Pulmonary artery endothelial cell (primary cell): ENCODE data around the gene HMCN1. TPM values are rescaled to one million over a fixed set of nuclear protein-coding genes. Genes with fewer than 3 reads are reported as not detected.
A peak's percentile ranks its signal among the peaks of the same experiment; 100 is the strongest.

Experiments
- DNase-seq: peaks from one replicate; pipeline ENCODE4 v3.0.0-alpha.2; 2011; ENCODE audit warnings: low read depth, low spot score
- total RNA-seq: library from RNA; depleted of rRNA; stranded (reverse); fragments of >200 nt; gene quantifications from 2 replicates; pipeline ENCODE4 v1.2.3, GENCODE V29; 2014

HMCN1 gene
- total RNA-seq, 1 donor from 2014 or later, result 10.8 TPM

- no peak for DNase-seq
Measured at GRCh38 chr1:186076006-186076405, 341.8 kb downstream of the HMCN1 start.

DNA sequence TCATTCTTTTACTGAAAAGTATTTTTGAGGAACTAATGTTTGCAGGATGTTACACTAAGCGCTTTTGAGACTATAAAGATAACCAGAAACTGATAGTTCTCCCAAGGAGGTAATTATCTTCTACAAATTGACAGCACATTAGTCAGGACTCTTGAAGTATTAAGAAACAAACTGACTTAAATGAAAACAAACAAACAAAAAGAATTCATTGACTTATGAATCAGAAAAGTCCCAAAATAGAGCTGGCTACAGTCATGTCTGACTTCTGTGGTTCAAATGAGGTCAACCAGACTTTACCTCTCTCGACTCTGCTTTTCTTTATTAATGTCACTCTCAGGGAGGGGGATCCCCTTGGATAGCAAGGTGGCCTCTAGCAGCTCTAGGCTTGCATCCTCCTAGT is 344.1 kb downstream of the HMCN1 start:
- no peak for DNase-seq

DNA sequence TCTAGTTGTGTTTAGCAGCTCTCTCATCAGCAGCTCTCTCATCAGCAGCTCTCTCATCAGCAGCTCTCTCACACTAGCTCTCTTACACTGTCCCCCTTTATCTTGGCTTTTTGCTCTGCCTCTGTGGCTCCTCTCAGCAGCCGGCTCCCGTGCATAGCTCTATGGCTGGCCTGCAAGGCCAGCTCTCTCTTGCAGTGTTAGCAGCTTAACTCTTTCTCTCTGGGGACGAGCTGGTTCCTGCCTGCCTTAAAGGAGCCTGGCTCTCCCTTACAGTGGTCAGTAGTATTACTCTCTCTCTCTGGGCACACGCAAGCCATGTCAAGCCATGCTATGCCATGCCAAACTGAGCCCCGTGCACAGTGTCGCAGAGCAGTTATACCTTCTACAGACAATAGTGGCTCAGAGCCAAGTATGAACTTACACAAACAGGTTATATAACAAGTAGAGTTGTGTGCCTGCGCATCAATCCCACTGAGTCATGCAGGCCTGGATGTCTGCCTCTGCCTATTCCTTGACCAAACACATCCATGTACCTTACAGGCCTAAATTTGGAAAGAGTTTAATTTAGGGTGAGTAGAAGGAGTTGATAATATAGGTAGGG is 345.0 kb downstream of the HMCN1 start:
- DNase-seq, result no peak

- peak; percentile 43 for DNase-seq
Measured at GRCh38 chr1:186082235-186082937, 348.2 kb downstream of the HMCN1 start.

GRCh38 chr1:186086583-186086982 is 352.4 kb downstream of the HMCN1 start:
- DNase-seq, result no peak

DNA sequence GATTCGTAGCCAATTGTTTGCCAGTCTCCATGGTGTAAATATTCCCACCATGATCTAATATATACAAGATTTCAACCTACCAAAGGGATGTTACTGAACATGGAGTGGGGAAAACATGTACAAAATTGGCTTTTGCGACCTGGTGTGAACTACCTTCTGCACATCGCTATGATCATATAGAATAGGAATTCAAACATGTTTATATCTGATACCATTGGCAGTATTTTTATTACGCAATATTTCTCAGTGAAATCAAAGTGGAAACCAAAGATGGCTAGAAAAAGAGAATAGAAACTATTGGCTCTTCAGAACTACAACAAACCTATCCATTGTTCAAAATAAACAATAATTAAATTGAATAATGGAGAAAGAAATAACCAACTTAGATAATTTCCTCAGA is 355.7 kb downstream of the HMCN1 start:
- DNase-seq, result no peak

DNA sequence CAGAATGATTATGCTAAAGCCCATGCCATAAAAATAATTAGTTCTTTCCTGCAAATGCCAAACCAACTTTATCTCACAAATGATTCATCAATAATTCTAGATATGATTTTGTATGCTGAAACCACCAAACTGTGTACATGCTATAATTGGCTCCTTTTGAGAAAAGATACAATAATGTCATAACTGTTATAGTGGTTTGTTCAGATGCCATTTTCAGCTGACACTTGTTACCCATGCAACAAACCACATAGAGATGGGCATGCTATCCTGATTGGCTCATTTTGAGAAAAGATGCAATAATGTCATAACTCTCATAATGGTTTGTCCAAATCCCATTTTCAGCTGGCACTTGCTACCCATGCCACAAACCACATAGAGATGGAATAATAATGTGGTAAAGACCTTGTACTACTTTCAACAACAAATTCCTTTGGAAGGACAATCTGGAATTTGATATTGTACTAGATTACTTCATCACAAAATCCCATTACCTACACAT is 357.1 kb downstream of the HMCN1 start:
- no peak for DNase-seq

GRCh38 chr1:186093437-186093836 is 359.2 kb downstream of the HMCN1 start:
- DNase-seq, result peak; percentile 71

DNA sequence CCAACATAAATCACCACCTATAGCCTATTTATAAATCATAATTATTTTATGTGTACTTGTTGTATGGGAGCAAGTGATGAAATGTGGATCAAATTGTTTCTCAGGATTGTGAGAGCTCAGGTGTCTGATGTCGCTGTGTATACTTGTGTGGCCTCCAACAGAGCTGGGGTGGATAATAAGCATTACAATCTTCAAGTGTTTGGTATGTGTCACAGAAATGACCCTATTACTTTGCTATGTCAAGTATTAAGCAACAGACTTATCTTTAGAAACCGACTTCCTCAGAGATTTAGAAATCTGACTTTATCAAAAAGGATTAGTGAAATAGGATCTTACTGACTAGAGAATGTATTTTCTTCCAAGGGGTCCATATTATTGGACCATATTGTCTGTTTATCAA is 360.0 kb downstream of the HMCN1 start:
- DNase-seq, result peak; percentile 74

DNA sequence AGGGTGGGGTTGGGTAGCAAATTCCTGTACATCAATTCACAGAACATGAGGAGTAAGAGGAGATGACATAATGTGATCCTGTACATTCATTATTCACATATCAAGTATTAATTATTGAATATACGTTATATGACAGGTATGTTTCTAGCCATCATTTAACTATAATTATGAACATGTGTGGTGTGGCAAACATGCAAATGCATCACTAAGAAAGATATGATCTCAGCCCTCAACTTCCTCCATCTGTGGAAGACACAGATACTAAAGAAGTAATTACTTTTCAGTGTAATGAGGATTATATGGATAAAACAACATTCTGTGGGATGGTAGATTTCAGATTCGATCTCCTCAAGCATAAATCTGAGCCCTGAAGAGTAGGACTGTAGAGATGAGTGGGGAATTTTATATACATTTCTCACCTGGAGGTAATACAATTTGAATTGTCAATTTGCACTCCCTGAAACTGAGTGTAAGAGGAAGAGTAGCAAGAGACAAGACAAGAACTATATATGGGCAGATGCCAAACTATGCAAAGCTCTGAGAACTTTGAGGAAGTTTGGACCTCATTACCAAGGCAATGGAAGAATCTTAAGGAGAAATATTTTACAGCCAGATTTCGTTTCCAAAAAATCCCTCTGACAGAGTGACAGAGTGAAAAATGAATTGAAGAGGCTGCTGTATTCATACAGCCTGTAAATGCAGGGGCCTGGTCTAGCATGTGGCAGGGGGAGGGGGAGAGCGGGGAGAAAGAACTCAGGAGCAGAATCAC is 365.3 kb downstream of the HMCN1 start:
- no peak for DNase-seq

DNA sequence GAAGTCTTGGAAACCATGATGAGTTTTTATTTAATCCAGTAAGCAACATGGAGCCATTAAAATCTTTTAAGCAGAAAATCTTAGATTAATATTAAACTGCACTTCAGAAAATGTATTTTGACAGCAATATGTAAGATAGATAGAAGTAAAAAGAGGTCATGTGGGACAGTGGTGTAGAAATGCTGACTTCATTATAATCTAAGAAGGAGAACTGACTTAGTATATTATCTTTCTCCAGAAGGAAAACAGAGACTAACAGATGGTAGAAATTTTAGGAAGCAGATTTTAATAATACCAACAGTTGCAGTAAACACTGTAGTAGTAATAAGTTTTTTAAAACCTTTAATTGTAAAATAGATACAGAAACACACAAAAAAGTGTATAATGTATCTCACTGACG is 367.9 kb downstream of the HMCN1 start:
- DNase-seq, result no peak

GRCh38 chr1:186102547-186103148 is 368.5 kb downstream of the HMCN1 start:
- peak; percentile 85 for DNase-seq

- DNase-seq, result no peak
Measured at GRCh38 chr1:186104459-186104858, 370.3 kb downstream of the HMCN1 start.

DNA sequence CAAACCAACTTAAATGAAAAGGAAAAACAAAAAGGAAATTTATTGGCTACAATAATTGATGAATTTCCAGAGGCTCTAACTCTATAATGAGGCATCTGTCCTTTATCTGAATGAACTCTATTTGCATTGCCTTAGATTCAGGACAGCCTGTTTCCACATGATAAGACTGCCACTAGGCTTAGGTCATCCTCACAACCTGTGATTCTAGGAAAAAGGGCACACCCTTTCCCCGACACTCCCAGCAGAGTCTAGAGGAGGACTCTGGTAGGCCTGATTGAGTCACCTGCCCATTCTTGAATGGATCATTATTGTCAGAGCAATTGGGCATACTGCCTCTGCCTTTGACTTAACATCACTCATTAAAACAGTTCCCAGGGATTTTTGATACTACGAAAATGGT is 378.1 kb downstream of the HMCN1 start:
- DNase-seq, result no peak

- DNase-seq, result no peak
Measured at GRCh38 chr1:186113461-186113860, 379.3 kb downstream of the HMCN1 start.

- DNase-seq, result no peak
Measured at GRCh38 chr1:186118724-186119123, 384.5 kb downstream of the HMCN1 start.

- no peak for DNase-seq
Measured at GRCh38 chr1:186122837-186123236, 388.6 kb downstream of the HMCN1 start.

DNA sequence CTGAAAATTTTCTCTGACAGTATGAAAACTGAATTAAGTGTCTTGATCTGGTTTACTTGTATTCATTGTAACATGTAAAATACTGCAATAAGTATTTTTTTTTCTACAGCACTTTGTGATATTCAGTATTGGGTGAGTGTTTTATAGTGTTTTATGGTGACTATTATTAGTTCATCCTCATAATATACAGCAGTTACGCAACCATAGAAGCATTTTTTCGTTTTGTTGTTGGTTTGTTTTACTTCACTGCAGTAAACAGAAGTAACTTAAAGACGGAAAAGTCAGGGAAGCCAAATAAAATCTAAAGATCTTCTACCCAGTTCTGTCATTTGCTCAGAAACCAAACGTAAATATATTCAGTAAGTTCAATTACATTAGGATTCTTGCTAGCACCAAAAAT is 390.8 kb downstream of the HMCN1 start:
- DNase-seq, result no peak

GRCh38 chr1:186125511-186125910 is 391.3 kb downstream of the HMCN1 start:
- no peak for DNase-seq

DNA sequence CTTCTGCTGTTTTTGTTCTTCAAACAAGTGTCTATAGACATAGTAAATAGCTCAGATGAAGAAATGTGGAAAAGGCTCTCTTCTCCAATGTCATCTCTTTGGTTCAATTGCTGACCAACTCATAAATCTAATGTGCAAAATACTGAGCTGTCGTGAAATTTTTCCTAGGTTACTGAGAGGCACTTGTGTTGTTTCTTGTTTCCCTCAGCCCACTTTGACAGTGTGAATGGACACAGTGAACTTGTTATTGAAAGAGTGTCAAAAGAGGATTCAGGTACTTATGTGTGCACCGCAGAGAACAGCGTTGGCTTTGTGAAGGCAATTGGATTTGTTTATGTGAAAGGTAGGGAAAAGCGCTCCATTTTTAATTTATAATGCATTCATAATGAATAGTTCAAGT is 395.6 kb downstream of the HMCN1 start:
- no peak for DNase-seq

- no peak for DNase-seq
Measured at GRCh38 chr1:186139115-186139514, 404.9 kb downstream of the HMCN1 start.

GRCh38 chr1:186139701-186140100 is 405.5 kb downstream of the HMCN1 start:
- no peak for DNase-seq
